NCI-H2196 (cell line): ENCODE measurements around the gene SOX4.
A peak's percentile ranks its signal among the peaks of the same experiment; 100 is the strongest.
"Not testable (repeated sequence)": the region's sequence is repeated elsewhere in the genome, so short reads cannot be mapped to it uniquely, and the experiment has no call there.

Source experiments
- DNase-seq: peaks from one replicate; lab custom pipeline; 2025; ENCODE audit not compliant: unreplicated experiment; lab: John Stamatoyannopoulos, UW

SOX4 gene

GRCh38 chr6:21593412-21593926, at the start of gene SOX4:
SOX4 (plus strand) TSS chr6:21593751; CDS start chr6:21594535, 784 bp downstream.
- DNase-seq, result peak; percentile 95

- DNase-seq, result not testable (repeated sequence)
Measured at GRCh38 chr6:21552286-21552685, 41.3 kb upstream of the SOX4 start.

GRCh38 chr6:21554286-21554685, 39.3 kb upstream of the SOX4 start:
- no peak for DNase-seq

- no peak for DNase-seq
Measured at GRCh38 chr6:21555197-21555596, 38.4 kb upstream of the SOX4 start.

- no peak for DNase-seq
Measured at GRCh38 chr6:21556511-21556910, 37.0 kb upstream of the SOX4 start.

GRCh38 chr6:21556968-21557721, 36.4 kb upstream of the SOX4 start:
- no peak for DNase-seq

GRCh38 chr6:21559238-21559637, 34.3 kb upstream of the SOX4 start:
- no peak for DNase-seq

GRCh38 chr6:21560249-21560648, 33.3 kb upstream of the SOX4 start:
- DNase-seq, result no peak

- no peak for DNase-seq
Measured at GRCh38 chr6:21565431-21565830, 28.1 kb upstream of the SOX4 start.

- no peak for DNase-seq
Measured at GRCh38 chr6:21578523-21578922, 15.0 kb upstream of the SOX4 start.

GRCh38 chr6:21582651-21583050, 10.9 kb upstream of the SOX4 start:
- no peak for DNase-seq

- no peak for DNase-seq
Measured at GRCh38 chr6:21586300-21586699, 7.3 kb upstream of the SOX4 start.

GRCh38 chr6:21586740-21587178, 6.8 kb upstream of the SOX4 start:
- no peak for DNase-seq

- peak; percentile 86 for DNase-seq
Measured at GRCh38 chr6:21587179-21587960, 6.2 kb upstream of the SOX4 start.

- peak; percentile 81 for DNase-seq
Measured at GRCh38 chr6:21587961-21588480, 5.5 kb upstream of the SOX4 start.

- peak; percentile 79 for DNase-seq
Measured at GRCh38 chr6:21588481-21589351, 4.8 kb upstream of the SOX4 start.

- peak; percentile 91 for DNase-seq
Measured at GRCh38 chr6:21589352-21590345, 3.9 kb upstream of the SOX4 start.

- DNase-seq, result no peak
Measured at GRCh38 chr6:21590346-21590745, 3.2 kb upstream of the SOX4 start.

GRCh38 chr6:21591446-21591845, 2.1 kb upstream of the SOX4 start:
- no peak for DNase-seq

- no peak for DNase-seq
Measured at GRCh38 chr6:21592953-21593352, 598 bp upstream of the SOX4 start.
